HEK293 (cell line): ENCODE measurements around the gene TANGO6.

Experiments
- SETDB1 ChIP-seq: IDR thresholded peaks from one replicate; pipeline ENCODE4 v1.6.1; 2017; ENCODE audit warnings: mild to moderate bottlenecking, low read length, moderate library complexity, mixed read lengths; ENCODE audit not compliant: insufficient read length
- ZNF335 ChIP-seq: fragments of 450-650 bp; formaldehyde crosslinking; conservative IDR thresholded peaks from 2 replicates; pipeline ENCODE4 v1.5.1; 2016; ENCODE audit warnings: missing biosample characterization, missing genetic modification characterization

DNA sequence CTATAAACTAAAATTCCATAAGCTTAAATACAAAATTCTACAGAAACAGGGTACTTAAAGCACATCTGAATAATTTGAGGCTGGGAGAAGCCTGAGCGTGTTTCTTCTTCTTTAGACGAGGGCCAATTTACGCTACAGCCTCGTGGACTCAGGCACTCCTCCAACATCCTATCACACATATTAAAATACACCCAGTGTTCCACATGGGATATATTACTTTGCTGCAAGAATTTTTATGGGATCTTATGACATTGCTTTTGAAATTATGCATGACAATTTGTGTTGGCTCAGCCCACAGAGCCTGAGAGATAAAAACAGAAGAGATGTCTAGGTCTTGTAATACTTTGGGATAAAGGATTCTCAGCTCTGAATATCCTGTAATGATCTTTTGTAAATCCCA is 3.5 kb upstream of the TANGO6 start:
- TF ChIP-seq SETDB1 (no peak), ZNF335 (tag by site-specific recombination) (no peak)
